ENCODE data around the gene ACSS2. TPM values are rescaled to one million over a fixed set of nuclear protein-coding genes. Genes with fewer than 3 reads are reported as not detected.

The ACSS2 gene
- total and polyA plus RNA-seq, 2 donors (not counting 1 experiment from before 2014, with no cell fraction given) = 10.5 to 22.1 TPM

GRCh38 chr20:34843421-34843820 lies 33.0 kb upstream of the ACSS2 start:
- intact Hi-C loops (cut with micrococcal nuclease) = no loop called here
- Histone ChIP-seq H3K4me3 (ENCODE audit: control extremely low read depth in 1 of 5, extremely low read depth in 1 of 5, insufficient read depth in 1 of 5, low read depth in 2 of 5, low read length in 4 of 5) (no peak overlapping the region), H3K27me3 (replicated peaks in 1 of 4; ENCODE audit: control extremely low read depth in 1 of 4, control insufficient read depth in 3 of 4, insufficient read depth in 4 of 4, low read length in 3 of 4) (no peaks in the 10 kb centered on the region), H3K36me3 (replicated peaks in 1 of 2; ENCODE audit: control extremely low read depth in 1 of 2, control insufficient read depth in 1 of 2, extremely low read depth in 1 of 2, insufficient read depth in 2 of 2, low read length in 1 of 2) (no peaks in the 10 kb centered on the region), H3K4me2 (replicated peaks; ENCODE audit: low read depth, low read length, poor library complexity, severe bottlenecking) (no peak overlapping the region), H3K79me2 (ENCODE audit: control insufficient read depth, insufficient read depth, low read length) (no peaks in the 10 kb centered on the region), H3K9ac (ENCODE audit: low read length) (no peak overlapping the region), H3K4me1 (ENCODE audit: control insufficient read depth in 2 of 2, insufficient read depth in 2 of 2, low read length in 2 of 2) (no peaks in the 10 kb centered on the region), H3K9me3 (ENCODE audit: control extremely low read depth in 1 of 3, control insufficient read depth in 2 of 3, insufficient read depth in 1 of 3, low read length in 2 of 3) (no peaks in the 10 kb centered on the region), H2AFZ (ENCODE audit: insufficient read depth, low read depth, low read length, poor library complexity, severe bottlenecking) (no peak overlapping the region), H3K27ac (ENCODE audit: low read length in 2 of 2) (no peak overlapping the region), H4K20me1 (ENCODE audit: control insufficient read depth, insufficient read depth, low read length, poor library complexity, severe bottlenecking) (no peaks in the 10 kb centered on the region)
- Mint-ChIP-seq H3K27me3 (peaks cover 11% of the 10 kb centered on the region), H3K27ac (no peak overlapping the region), H3K4me1 (no peaks in the 10 kb centered on the region), H3K4me3 (no peak overlapping the region), H3K9me3 (ENCODE audit: insufficient read depth) (no peaks in the 10 kb centered on the region)
- POLR2A ChIA-PET = no interaction called here
- DNase-seq (no peak), ATAC-seq (ENCODE audit: low read depth) (no peak)
- CTCF ChIA-PET = no interaction called here
- 100% methylated on average over 1 of the region's 2 CpGs for WGBS (ENCODE audit: insufficient coverage)
- no peak for TF ChIP-seq CTCF (IDR thresholded peaks at IDR 0.05)
- TF ChIP-seq EZH2 (IDR thresholded peaks at IDR 0.05; ENCODE audit: borderline replicate concordance, insufficient read depth, low read depth, low read length, poor library complexity, severe bottlenecking) = no peak

- Mint-ChIP-seq H3K27me3 (no peaks in the 10 kb centered on the region), H3K4me1 (no peaks in the 10 kb centered on the region), H3K9me3 (ENCODE audit: insufficient read depth) (no peaks in the 10 kb centered on the region), H3K27ac (no peak overlapping the region), H3K4me3 (no peak overlapping the region)
- Histone ChIP-seq H3K79me2 (ENCODE audit: control insufficient read depth, insufficient read depth, low read length) (no peaks in the 10 kb centered on the region), H3K4me3 (ENCODE audit: control extremely low read depth in 1 of 5, extremely low read depth in 1 of 5, insufficient read depth in 1 of 5, low read depth in 2 of 5, low read length in 4 of 5) (no peak overlapping the region), H3K27ac (ENCODE audit: low read length in 2 of 2) (no peak overlapping the region), H2AFZ (ENCODE audit: insufficient read depth, low read depth, low read length, poor library complexity, severe bottlenecking) (no peak overlapping the region), H3K36me3 (replicated peaks in 1 of 2; ENCODE audit: control extremely low read depth in 1 of 2, control insufficient read depth in 1 of 2, extremely low read depth in 1 of 2, insufficient read depth in 2 of 2, low read length in 1 of 2) (peaks cover 0 to 6% of the 10 kb centered on the region in 2 experiments), H3K9ac (ENCODE audit: low read length) (no peak overlapping the region), H3K9me3 (ENCODE audit: control extremely low read depth in 1 of 3, control insufficient read depth in 2 of 3, insufficient read depth in 1 of 3, low read length in 2 of 3) (no peaks in the 10 kb centered on the region), H4K20me1 (ENCODE audit: control insufficient read depth, insufficient read depth, low read length, poor library complexity, severe bottlenecking) (no peaks in the 10 kb centered on the region), H3K4me1 (ENCODE audit: control insufficient read depth in 2 of 2, insufficient read depth in 2 of 2, low read length in 2 of 2) (no peaks in the 10 kb centered on the region), H3K4me2 (replicated peaks; ENCODE audit: low read depth, low read length, poor library complexity, severe bottlenecking) (no peak overlapping the region), H3K27me3 (replicated peaks in 1 of 4; ENCODE audit: control extremely low read depth in 1 of 4, control insufficient read depth in 3 of 4, insufficient read depth in 4 of 4, low read length in 3 of 4) (no peaks in the 10 kb centered on the region)
- TF ChIP-seq CTCF (IDR thresholded peaks at IDR 0.05) (no peak), EZH2 (IDR thresholded peaks at IDR 0.05; ENCODE audit: borderline replicate concordance, insufficient read depth, low read depth, low read length, poor library complexity, severe bottlenecking) (no peak)
- intact Hi-C loops (cut with micrococcal nuclease) = no loop called here
- ATAC-seq (ENCODE audit: low read depth) (no peak), DNase-seq (no peak)
- 100% methylated on average over 4 of the region's 5 CpGs for WGBS (ENCODE audit: insufficient coverage)
- ChIA-PET CTCF (interaction anchor here (1.3 kb wide), 1 partner anchor 24 kb away, joined by 4 read pairs; the partner anchor contains the start of gene GGT7), POLR2A (no interaction called here)
These were observed 27.8 kb upstream of the ACSS2 start for GRCh38 chr20:34848597-34848996.

Measured in B cell (primary cell).